Fibroblast of mammary gland (primary cell): ENCODE results near the gene FAM81A.
"Not testable (repeated sequence)": the region's sequence is repeated elsewhere in the genome, so short reads cannot be mapped to it uniquely, and the experiment has no call there.

ENCODE experiments used
- DNase-seq: peaks from one replicate; pipeline ENCODE4 v3.0.0-alpha.2; 2010; ENCODE audit warnings: low read depth
- H3K4me3 ChIP-seq: 2 replicates; pipeline ENCODE4 v1.5.1; 2011; ENCODE audit warnings: low read depth, mild to moderate bottlenecking, low read length, moderate library complexity; ENCODE audit not compliant: control insufficient read depth
- TF ChIP-seq, protein P1 (sequence below): conservative IDR thresholded peaks from 2 replicates; pipeline ENCODE4 v1.5.1; 2011; ENCODE audit warnings: low read depth, low read length, inconsistent platforms; ENCODE audit not compliant: control insufficient read depth, insufficient read depth

FAM81A gene

DNA sequence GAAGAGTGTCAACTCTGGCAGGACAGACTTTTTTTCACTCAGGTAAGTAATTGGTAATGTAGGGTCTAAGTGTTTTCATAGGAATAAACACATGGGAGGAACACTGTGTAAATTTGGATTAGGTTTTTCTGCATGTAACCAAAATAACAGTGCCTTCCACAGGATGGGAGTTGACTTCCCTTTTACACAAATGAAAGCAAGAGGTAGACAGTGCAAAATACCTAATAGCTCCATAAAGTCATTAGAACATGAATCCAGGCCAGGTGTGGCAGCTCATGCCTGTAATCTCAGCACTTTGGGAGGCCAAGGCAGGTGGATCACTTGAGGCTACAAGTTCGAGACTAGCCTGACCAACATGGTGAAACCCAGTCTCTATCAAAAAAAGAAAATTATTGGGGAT, 39.8 kb upstream of the FAM81A start:
- no peak overlapping the region for H3K4me3 ChIP-seq
- no peak for DNase-seq
- TF ChIP-seq, protein P1, sequence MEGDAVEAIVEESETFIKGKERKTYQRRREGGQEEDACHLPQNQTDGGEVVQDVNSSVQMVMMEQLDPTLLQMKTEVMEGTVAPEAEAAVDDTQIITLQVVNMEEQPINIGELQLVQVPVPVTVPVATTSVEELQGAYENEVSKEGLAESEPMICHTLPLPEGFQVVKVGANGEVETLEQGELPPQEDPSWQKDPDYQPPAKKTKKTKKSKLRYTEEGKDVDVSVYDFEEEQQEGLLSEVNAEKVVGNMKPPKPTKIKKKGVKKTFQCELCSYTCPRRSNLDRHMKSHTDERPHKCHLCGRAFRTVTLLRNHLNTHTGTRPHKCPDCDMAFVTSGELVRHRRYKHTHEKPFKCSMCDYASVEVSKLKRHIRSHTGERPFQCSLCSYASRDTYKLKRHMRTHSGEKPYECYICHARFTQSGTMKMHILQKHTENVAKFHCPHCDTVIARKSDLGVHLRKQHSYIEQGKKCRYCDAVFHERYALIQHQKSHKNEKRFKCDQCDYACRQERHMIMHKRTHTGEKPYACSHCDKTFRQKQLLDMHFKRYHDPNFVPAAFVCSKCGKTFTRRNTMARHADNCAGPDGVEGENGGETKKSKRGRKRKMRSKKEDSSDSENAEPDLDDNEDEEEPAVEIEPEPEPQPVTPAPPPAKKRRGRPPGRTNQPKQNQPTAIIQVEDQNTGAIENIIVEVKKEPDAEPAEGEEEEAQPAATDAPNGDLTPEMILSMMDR = no peak

DNA sequence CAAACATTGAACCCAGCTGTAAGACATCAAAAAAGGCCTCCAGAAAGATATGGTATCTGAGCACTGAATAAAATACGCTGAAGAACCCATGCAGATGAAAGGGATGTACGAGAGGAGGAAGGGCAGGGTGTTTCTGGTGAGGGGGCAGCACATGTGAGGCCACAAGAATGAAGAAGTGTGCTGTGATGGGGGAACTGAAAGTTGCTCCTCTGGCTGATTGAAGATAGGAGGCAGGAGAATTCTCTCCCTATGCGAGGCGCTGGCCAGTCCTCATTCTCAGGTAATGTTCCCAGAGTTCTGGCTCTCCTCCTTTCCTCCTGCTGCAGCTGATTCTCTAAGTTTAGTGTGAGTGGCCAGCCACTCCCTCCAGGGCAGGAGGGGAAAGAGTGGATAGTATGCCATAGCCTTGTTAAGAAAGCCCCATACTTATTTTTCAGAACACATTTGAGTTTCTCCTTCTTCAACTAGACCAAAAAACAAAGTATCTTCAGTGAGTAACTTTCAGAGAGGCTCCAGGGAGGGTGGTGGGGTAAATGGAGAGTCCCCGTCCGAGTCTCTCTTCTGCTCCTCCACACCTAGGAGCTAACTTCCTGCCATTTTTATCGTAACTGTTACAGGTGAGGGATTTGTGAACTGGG, 38.4 kb upstream of the FAM81A start:
- TF ChIP-seq, protein P1 = no peak
- no peak for DNase-seq

DNA sequence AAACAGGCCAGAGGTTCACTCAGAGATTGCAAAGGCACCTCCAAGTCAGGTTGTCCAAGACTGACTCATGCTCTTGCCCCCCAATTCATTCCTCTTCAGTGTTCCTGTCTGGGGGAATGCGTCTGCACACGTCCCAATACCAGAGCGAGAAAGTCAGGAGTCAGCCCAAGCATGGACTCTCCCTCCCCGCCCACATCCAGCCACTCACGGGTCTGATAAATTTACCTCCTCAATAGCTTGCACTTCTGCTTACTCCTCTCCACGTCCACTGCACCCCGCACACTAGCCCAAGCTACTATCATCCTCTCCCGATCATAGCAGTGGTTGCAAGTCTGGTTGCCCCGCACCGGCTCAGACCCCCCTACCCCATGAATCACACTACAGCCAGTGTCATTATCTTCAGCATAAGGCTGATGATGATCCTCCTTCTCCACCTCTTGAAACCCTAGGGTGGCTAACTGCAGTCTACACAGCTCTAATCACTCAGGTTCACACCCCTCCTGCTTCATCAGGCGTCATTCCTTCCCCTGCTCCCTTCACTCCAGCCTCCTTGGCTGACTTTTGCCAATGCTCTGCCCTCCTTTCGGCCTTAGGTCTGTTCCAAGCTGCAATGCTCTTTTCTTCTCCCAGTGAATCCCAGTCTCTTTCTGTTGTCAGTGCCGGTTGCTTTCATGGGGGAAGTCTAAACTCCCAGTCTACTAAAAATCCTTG, 37.7 kb upstream of the FAM81A start:
- TF ChIP-seq, protein P1 = no peak
- DNase-seq = no peak
- H3K4me3 ChIP-seq = no peak overlapping the region

More for the DNA sequence above, 38.4 kb upstream of the FAM81A start:
- H3K4me3 ChIP-seq = no peak overlapping the region

DNA sequence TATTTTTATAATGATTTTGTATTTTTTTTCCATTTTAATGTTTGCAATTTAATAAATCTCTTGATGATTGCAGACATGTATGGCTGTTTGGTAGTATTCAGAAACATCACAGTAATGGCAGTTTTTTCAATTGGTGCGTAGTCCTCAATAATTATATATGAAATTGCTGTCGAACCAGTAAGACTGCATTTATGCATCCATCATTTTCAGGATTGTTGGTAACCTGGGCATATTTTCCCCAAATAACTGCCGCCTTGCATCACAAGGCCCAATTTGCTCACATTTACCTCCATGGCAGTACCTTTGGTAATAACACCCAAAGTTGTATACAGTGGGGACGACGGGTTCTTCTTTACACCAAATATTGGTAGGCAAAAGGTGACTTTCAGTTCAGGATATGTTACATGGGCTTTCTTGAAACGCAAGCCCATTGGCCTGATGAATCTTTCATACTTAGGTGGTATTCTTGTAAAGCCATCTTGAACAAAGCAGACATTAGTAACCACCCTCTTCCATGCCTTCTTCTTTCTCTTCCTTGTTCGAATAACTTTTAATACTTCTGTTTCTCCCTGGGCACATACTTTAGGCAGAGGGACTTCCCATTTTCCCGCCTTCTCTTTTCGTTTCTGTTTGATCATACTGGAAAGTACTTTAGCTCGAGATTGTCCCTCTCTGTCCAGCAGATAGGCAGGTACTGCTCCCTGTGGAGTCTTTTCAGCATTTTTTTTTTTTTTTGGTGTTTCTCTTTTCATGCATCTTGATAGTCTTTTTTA, 36.7 kb upstream of the FAM81A start:
- not testable (repeated sequence) for DNase-seq

DNA sequence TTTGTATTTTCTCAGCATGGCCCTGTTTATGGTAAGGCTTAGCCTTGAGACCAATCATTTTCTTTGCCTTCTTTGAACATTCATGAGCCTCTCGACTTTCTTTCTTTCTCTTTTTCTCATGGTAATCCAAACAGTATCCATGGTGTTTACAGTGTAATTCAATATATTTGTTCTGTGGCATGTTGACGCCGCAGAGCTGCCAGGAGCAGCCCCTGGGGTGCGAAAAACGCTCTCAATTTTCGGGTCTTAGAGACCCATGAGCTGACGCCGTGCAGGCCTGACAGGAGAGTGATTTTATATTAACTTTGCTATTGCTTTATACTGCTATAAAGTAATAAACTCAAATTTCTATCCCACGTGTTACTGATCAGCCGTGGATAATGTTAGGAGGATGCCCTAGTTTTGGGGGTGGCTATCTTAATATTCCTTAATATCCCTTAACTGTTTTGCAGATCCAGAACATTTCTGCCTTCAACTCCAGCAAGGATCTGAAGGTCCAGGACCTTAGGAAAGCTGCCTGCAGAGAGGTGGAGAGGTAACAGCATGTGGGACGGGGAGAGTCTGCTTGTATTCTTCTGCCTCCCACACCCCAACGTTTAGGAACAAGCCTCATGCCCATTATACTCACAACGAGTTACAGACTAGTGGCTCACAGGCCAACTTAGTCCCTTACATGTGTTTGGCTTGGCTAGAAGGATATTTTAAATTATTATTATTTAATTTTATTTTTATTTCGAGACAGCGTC, 36.0 kb upstream of the FAM81A start:
- DNase-seq = no peak
- TF ChIP-seq, protein P1 = no peak
- no peak overlapping the region for H3K4me3 ChIP-seq

More for the DNA sequence above, 36.7 kb upstream of the FAM81A start:
- not testable (repeated sequence) for H3K4me3 ChIP-seq

DNA sequence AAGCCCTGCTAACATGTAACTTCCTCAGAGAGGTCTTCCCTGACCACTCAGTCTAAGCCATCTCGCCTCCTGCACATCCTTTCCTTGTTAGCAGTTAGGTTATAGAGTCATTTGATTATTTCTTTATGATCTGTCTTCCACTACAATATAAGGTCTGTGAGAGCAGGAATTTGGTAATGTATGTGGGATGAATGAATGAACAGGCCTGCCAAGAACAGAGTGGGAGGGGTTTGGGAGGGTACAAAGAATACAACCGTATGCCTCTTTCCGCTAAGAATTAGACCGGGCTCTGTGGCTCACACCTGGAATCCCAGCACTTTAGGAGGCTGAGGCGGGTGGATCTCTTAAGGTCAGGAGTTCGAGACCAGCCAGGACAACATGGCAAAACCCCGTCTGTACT, 32.9 kb upstream of the FAM81A start:
- no peak overlapping the region for H3K4me3 ChIP-seq
- TF ChIP-seq, protein P1 = no peak
- no peak for DNase-seq
